PC-3 (cell line): ENCODE data around the gene AGBL5. TPM values are rescaled to one million over a fixed set of nuclear protein-coding genes. Genes with fewer than 3 reads are reported as not detected.

Experiments
- ATAC-seq: fragments of 200-7000 bp; cut with Tn5 transposase; 2 replicates; pipeline ENCODE4 v1.9.1; 2020; ENCODE audit warnings: mild to moderate bottlenecking, moderate library complexity
- BruUV-seq: library from RNA; stranded (reverse); fragments of 400-500 nt; replicated peaks from 2 replicates; lab custom pipeline; 2021; lab: Mats Ljungman, UMichigan
- CTCF ChIA-PET: fragments of 300-600 bp; sonication (Branson Sonifier 250); formaldehyde crosslinking; loops from one replicate; lab custom pipeline; 2022; ENCODE audit warnings: antibody characterized with exemption; lab: Charles Lee
- POLR2A ChIA-PET: fragments of 300-600 bp; sonication (Branson Sonifier 250); formaldehyde crosslinking; loops from one replicate; lab custom pipeline; 2022; ENCODE audit warnings: antibody characterized with exemption; ENCODE audit not compliant: unreplicated experiment; lab: Charles Lee
- DNase-seq: peaks from one replicate; pipeline ENCODE4 v3.0.0-alpha.2; 2015
- H2AFZ ChIP-seq: fragments of 300-600 bp; sonication (generic); 2 replicates; pipeline ENCODE4 v1.6.0; 2016; ENCODE audit warnings: antibody characterized with exemption, low read length
- H3F3A ChIP-seq: fragments of 300-600 bp; sonication (generic); one replicate; pipeline ENCODE4 v1.6.0; 2017; ENCODE audit warnings: antibody characterized with exemption, low read length, control low read depth, mild to moderate bottlenecking; ENCODE audit not compliant: unreplicated experiment
- H3K27ac ChIP-seq: fragments of 300-600 bp; sonication (generic); 2 replicates; pipeline ENCODE4 v1.5.1; 2016; ENCODE audit warnings: mild to moderate bottlenecking, low read length
- H3K27me3 ChIP-seq: fragments of 300-600 bp; sonication (generic); 2 replicates; pipeline ENCODE4 v1.6.1; 2016; ENCODE audit warnings: low read length, mixed read lengths
- H3K36me3 ChIP-seq: fragments of 300-600 bp; sonication (generic); 2 replicates; pipeline ENCODE4 v1.6.1; 2016; ENCODE audit warnings: low read depth, mixed run types, low read length, mixed read lengths
- H3K4me1 ChIP-seq: fragments of 300-600 bp; sonication (generic); 2 replicates; pipeline ENCODE4 v1.5.1; 2016; ENCODE audit warnings: low read length; ENCODE audit not compliant: insufficient read depth
- H3K4me2 ChIP-seq: fragments of 300-600 bp; sonication (generic); 2 replicates; pipeline ENCODE4 v1.6.0; 2016; ENCODE audit warnings: low read length
- H3K4me3 ChIP-seq: fragments of 300-600 bp; sonication (generic); 2 replicates; pipeline ENCODE4 v1.5.1; 2016; ENCODE audit warnings: mild to moderate bottlenecking, low read length, mixed read lengths
- H3K79me2 ChIP-seq: fragments of 300-600 bp; sonication (generic); 2 replicates; pipeline ENCODE4 v1.6.1; 2017; ENCODE audit warnings: low read length, mixed read lengths
- H3K9ac ChIP-seq: fragments of 300-600 bp; sonication (generic); 2 replicates; pipeline ENCODE4 v1.6.0; 2016; ENCODE audit warnings: mild to moderate bottlenecking, low read length
- H3K9me2 ChIP-seq: fragments of 300-600 bp; sonication (generic); replicated peaks from 2 replicates; pipeline ENCODE4 v1.6.1; 2016; ENCODE audit warnings: mixed run types, low read length, mixed read lengths
- H3K9me3 ChIP-seq: fragments of 300-600 bp; sonication (generic); 2 replicates; pipeline ENCODE4 v1.6.1; 2016; ENCODE audit warnings: low read length, mixed read lengths
- H4K20me1 ChIP-seq: fragments of 300-600 bp; sonication (generic); 2 replicates; pipeline ENCODE4 v1.6.1; 2016; ENCODE audit warnings: low read length, mixed read lengths
- EZH2 ChIP-seq: fragments of 300-600 bp; sonication (generic); IDR thresholded peaks from one replicate; pipeline ENCODE4 v1.6.1; 2017; ENCODE audit warnings: antibody characterized with exemption, mild to moderate bottlenecking, low read length; ENCODE audit not compliant: unreplicated experiment
- EZH2phosphoT487 ChIP-seq: fragments of 300-600 bp; sonication (generic); IDR thresholded peaks from 2 replicates; pipeline ENCODE4 v1.6.1; 2018; ENCODE audit warnings: mild to moderate bottlenecking, antibody characterized with exemption, low read length, borderline replicate concordance
- intact Hi-C: fragments of 100-400 bp; cut with micrococcal nuclease; formaldehyde crosslinking; loops from 2 replicates; pipeline ENCODE4 v1.9.0; 2023
- total RNA-seq: library from RNA; depleted of rRNA; stranded (reverse); fragments of >200 nt; gene quantifications from 2 replicates; pipeline ENCODE4 v1.2.3, GENCODE V29; 2014
- TF ChIP-seq, protein P1 (sequence below): fragments of 300-600 bp; sonication (generic); conservative IDR thresholded peaks from 2 replicates; pipeline ENCODE4 v1.5.1; 2017; ENCODE audit warnings: antibody characterized with exemption, low read depth, mild to moderate bottlenecking, low read length

AGBL5 gene
- total RNA-seq, 1 experiment from 2014 or later, result 14.1 TPM

DNA sequence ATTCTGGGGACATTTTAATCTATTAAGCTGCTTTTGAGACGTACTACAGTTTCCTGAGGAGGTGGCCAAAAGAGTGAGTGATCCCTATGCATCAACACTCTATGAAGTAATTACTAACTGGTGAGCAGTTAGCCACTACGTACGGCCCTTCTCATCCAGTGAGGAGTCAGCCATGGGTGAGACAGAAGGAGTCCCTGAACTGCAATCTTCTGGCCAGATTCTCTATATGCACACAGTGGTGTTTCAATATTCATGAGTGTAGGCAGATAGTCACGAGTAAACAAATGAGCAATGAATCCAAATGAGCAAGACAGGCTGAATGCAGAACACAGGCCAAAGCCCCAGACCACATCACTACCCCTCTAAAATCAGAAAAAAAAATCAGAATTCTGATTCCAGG lies 48.5 kb upstream of the AGBL5 start:
- Histone ChIP-seq H3K79me2 (no peaks in the 10 kb centered on the region), H2AFZ (no peak overlapping the region), H3K9me3 (no peaks in the 10 kb centered on the region), H3K27ac (no peak overlapping the region), H3K4me1 (peaks cover 28% of the 10 kb centered on the region), H3F3A (no peaks in the 10 kb centered on the region), H3K27me3 (no peaks in the 10 kb centered on the region), H3K4me2 (no peak overlapping the region), H3K36me3 (no peaks in the 10 kb centered on the region), H3K9me2 (no peaks in the 10 kb centered on the region), H3K9ac (no peak overlapping the region), H3K4me3 (no peak overlapping the region), H4K20me1 (no peaks in the 10 kb centered on the region)
- ChIA-PET CTCF (no interaction called here), POLR2A (no interaction called here)
- no TSS peak for BruUV-seq
- no peak for DNase-seq
- intact Hi-C loops, result no loop called here
- ATAC-seq, result peak; percentile 63
- TF ChIP-seq EZH2 (no peak), EZH2phosphoT487 (no peak)
- TF ChIP-seq, protein P1, sequence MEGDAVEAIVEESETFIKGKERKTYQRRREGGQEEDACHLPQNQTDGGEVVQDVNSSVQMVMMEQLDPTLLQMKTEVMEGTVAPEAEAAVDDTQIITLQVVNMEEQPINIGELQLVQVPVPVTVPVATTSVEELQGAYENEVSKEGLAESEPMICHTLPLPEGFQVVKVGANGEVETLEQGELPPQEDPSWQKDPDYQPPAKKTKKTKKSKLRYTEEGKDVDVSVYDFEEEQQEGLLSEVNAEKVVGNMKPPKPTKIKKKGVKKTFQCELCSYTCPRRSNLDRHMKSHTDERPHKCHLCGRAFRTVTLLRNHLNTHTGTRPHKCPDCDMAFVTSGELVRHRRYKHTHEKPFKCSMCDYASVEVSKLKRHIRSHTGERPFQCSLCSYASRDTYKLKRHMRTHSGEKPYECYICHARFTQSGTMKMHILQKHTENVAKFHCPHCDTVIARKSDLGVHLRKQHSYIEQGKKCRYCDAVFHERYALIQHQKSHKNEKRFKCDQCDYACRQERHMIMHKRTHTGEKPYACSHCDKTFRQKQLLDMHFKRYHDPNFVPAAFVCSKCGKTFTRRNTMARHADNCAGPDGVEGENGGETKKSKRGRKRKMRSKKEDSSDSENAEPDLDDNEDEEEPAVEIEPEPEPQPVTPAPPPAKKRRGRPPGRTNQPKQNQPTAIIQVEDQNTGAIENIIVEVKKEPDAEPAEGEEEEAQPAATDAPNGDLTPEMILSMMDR, result no peak

DNA sequence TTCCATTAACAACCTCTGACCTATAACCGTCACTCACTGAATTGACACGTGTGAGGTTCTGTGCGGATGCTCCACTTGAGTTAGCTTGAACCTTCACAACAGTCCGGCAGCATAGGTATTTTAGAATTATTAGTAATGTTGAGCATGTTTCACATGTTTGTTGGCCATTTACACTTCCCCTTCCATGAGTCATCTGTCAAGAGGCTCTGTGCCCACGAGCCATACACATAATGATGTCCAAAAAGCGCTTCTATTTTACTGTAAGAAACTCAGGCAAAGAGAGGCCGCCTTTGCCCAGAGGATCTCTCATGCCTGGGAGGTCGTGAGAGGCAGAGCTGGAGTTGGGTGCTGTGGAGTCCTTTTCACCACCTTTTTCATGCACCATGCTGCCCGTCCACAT lies 47.6 kb upstream of the AGBL5 start:
- no peaks in the 10 kb centered on the region for H4K20me1 ChIP-seq
- H3K4me3 ChIP-seq, result no peak overlapping the region
- no peaks in the 10 kb centered on the region for H3K9me2 ChIP-seq
- H3F3A ChIP-seq, result no peaks in the 10 kb centered on the region
- H3K79me2 ChIP-seq, result no peaks in the 10 kb centered on the region
- DNase-seq, result peak; percentile 72
- H3K9ac ChIP-seq, result no peak overlapping the region
- ChIA-PET POLR2A (no interaction called here), CTCF (no interaction called here)
- intact Hi-C loops, result no loop called here
- H3K27me3 ChIP-seq, result no peaks in the 10 kb centered on the region
- H3K4me1 ChIP-seq, result peaks cover 28% of the 10 kb centered on the region
- H2AFZ ChIP-seq, result no peak overlapping the region
- ATAC-seq, result peak; percentile 80
- H3K4me2 ChIP-seq, result peak overlapping the region; percentile 28
- no peak for TF ChIP-seq EZH2phosphoT487
- TF ChIP-seq, protein P1, result no peak
- TF ChIP-seq EZH2, result no peak
- no peak overlapping the region for H3K27ac ChIP-seq
- no peaks in the 10 kb centered on the region for H3K36me3 ChIP-seq
- no TSS peak for BruUV-seq
- no peaks in the 10 kb centered on the region for H3K9me3 ChIP-seq

DNA sequence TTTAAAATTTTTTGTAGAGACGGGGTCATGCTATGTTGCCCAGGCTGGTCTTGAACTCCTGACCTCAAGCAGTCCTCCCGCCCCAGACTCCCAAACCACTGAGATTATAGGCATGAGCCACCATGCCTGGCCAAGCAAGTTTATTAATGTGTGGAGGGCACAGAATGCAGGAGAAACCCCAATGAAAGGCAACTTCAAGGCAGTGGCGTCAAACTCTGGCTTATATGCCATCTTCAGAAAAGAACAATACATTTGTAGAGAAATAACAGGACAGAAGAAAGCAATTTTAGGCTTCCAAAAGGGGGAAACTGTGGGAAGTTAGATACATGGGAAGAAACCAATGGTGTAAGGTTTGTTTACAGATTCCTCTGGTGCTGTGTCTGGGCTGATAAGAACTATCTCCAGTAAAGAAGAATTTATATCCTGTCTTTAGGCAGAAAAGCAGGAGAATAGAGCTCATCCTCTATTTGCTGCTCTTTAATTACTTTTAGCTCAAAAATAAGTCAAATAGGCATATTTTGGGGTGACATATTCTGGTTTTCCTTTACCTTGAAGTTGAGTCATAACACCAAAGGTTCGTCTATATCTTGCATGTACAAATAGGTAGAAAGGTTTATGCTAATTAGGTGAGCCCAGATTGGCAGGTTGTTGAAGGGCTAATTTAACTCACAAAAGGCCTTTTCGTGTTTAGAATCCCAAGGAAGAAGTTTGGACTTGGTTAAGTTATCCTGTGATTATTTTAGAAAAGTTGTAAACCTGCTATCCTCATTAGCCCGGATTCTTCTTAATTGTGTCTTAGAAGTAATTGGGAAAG lies 44.7 kb upstream of the AGBL5 start:
- POLR2A ChIA-PET, result interaction anchor here (0.5 kb wide), 1 partner anchor 9 kb away, joined by 3 read pairs; no protein-coding TSS in a partner anchor
- no peaks in the 10 kb centered on the region for H3K9me3 ChIP-seq
- TF ChIP-seq EZH2 (no peak), EZH2phosphoT487 (no peak)
- TF ChIP-seq, protein P1, result no peak
- peaks cover 45% of the 10 kb centered on the region for H3K4me1 ChIP-seq
- CTCF ChIA-PET, result no interaction called here
- H4K20me1 ChIP-seq, result no peaks in the 10 kb centered on the region
- ATAC-seq (no peak), DNase-seq (no peak)
- no peak overlapping the region for H3K9ac ChIP-seq
- H3K27me3 ChIP-seq, result no peaks in the 10 kb centered on the region
- BruUV-seq, result no TSS peak
- H3F3A ChIP-seq, result no peaks in the 10 kb centered on the region
- H3K36me3 ChIP-seq, result no peaks in the 10 kb centered on the region
- no peak overlapping the region for H3K27ac ChIP-seq
- no peaks in the 10 kb centered on the region for H3K79me2 ChIP-seq
- no peak overlapping the region for H2AFZ ChIP-seq
- intact Hi-C loops, result no loop called here
- no peak overlapping the region for H3K4me2 ChIP-seq
- no peaks in the 10 kb centered on the region for H3K9me2 ChIP-seq
- no peak overlapping the region for H3K4me3 ChIP-seq
